RKO (cell line): Measurements from ENCODE around the gene BRMS1L.
A peak's percentile ranks its signal among the peaks of the same experiment; 100 is the strongest.
"Not testable (repeated sequence)": the region's sequence is repeated elsewhere in the genome, so short reads cannot be mapped to it uniquely, and the experiment has no call there.

Source experiments
- DNase-seq: peaks from one replicate; pipeline ENCODE4 v3.0.0-alpha.2; 2016; ENCODE audit warnings: low spot score

Gene BRMS1L

GRCh38 chr14:35826218-35826951 is at the start of gene BRMS1L:
Gene BRMS1L (plus strand): TSS chr14:35826338. CDS start chr14:35826517, 179 bp downstream.
- peak; percentile 99 for DNase-seq

GRCh38 chr14:35776823-35777222 is 49.3 kb upstream of the BRMS1L start:
- no peak for DNase-seq

- not testable (repeated sequence) for DNase-seq
These were observed 48.6 kb upstream of the BRMS1L start for GRCh38 chr14:35777550-35777949.

GRCh38 chr14:35779368-35779767 is 46.8 kb upstream of the BRMS1L start:
- no peak for DNase-seq

GRCh38 chr14:35783699-35784098 is 42.4 kb upstream of the BRMS1L start:
- DNase-seq = no peak

- DNase-seq = no peak
These were observed 39.3 kb upstream of the BRMS1L start for GRCh38 chr14:35786856-35787255.

GRCh38 chr14:35789651-35790050 is 36.5 kb upstream of the BRMS1L start:
- no peak for DNase-seq

GRCh38 chr14:35797796-35798195 is 28.3 kb upstream of the BRMS1L start:
- DNase-seq = no peak

GRCh38 chr14:35806006-35806907 is 19.9 kb upstream of the BRMS1L start:
- DNase-seq = no peak

GRCh38 chr14:35807131-35807961 is 18.8 kb upstream of the BRMS1L start:
- no peak for DNase-seq

- peak; percentile 44 for DNase-seq
These were observed 18.0 kb upstream of the BRMS1L start for GRCh38 chr14:35808076-35808637.

GRCh38 chr14:35808638-35809563 is 17.2 kb upstream of the BRMS1L start, which contains the start of gene RALGAPA1:
Gene RALGAPA1 (minus strand): TSS chr14:35809295. CDS start chr14:35808835, 460 bp downstream.
- DNase-seq = peak; percentile 99

GRCh38 chr14:35809597-35809996 is 16.5 kb upstream of the BRMS1L start:
- no peak for DNase-seq

GRCh38 chr14:35810963-35811362 is 15.2 kb upstream of the BRMS1L start:
- DNase-seq = no peak

- DNase-seq = peak; percentile 55
These were observed 11.7 kb upstream of the BRMS1L start for GRCh38 chr14:35814371-35815005.

GRCh38 chr14:35818346-35819115 is 7.6 kb upstream of the BRMS1L start:
- peak; percentile 75 for DNase-seq

- DNase-seq = no peak
These were observed 6.3 kb upstream of the BRMS1L start for GRCh38 chr14:35819591-35820540.
